Left kidney (tissue), 8 donors: ENCODE results near the gene INHBA. TPM values are rescaled to one million over a fixed set of nuclear protein-coding genes. Genes with fewer than 3 reads are reported as not detected.

Experiments used
- DNase-seq: peaks from one replicate; pipeline ENCODE4 v3.0.0-alpha.2; 2013
- long read RNA-seq, 8 donors: transcript quantifications; one replicate each; lab custom pipeline, GENCODE V29; 2026
- polyA plus RNA-seq: library from polyadenylated mRNA; unstranded; fragments of 120-200 nt; gene quantifications from one replicate; pipeline ENCODE4 v1.2.1, GENCODE V29; 2013; ENCODE audit not compliant: insufficient read length

Gene INHBA
- 4.0 TPM for polyA plus RNA-seq
- long read RNA-seq, donor 1, partial matches to known transcripts: 0 of 3 reads
- long read RNA-seq, donor 1, other reads (novel, unspliced or antisense): 0 of 3 reads
- long read RNA-seq, donor 2, full-length matches to known transcripts: 1 of 1 reads
- long read RNA-seq, donor 2, partial matches to known transcripts: 0 of 1 reads
- long read RNA-seq, donor 2, other reads (novel, unspliced or antisense): 0 of 1 reads
- long read RNA-seq, donor 3, partial matches to known transcripts: 0 of 3 reads
- long read RNA-seq, donor 3, other reads (novel, unspliced or antisense): 0 of 3 reads
- long read RNA-seq, donor 4, partial matches to known transcripts: 0 of 1 reads
- long read RNA-seq, donor 4, other reads (novel, unspliced or antisense): 0 of 1 reads
- long read RNA-seq, donor 5, partial matches to known transcripts: 0 of 1 reads
- long read RNA-seq, donor 5, other reads (novel, unspliced or antisense): 0 of 1 reads
- long read RNA-seq, donor 6, partial matches to known transcripts: 0 of 3 reads
- long read RNA-seq, donor 6, other reads (novel, unspliced or antisense): 0 of 3 reads
- long read RNA-seq, donor 7, partial matches to known transcripts: 0 of 2 reads
- long read RNA-seq, donor 7, other reads (novel, unspliced or antisense): 0 of 2 reads
- long read RNA-seq, donor 8, partial matches to known transcripts: 0 of 1 reads
- long read RNA-seq, donor 8, other reads (novel, unspliced or antisense): 0 of 1 reads

DNA sequence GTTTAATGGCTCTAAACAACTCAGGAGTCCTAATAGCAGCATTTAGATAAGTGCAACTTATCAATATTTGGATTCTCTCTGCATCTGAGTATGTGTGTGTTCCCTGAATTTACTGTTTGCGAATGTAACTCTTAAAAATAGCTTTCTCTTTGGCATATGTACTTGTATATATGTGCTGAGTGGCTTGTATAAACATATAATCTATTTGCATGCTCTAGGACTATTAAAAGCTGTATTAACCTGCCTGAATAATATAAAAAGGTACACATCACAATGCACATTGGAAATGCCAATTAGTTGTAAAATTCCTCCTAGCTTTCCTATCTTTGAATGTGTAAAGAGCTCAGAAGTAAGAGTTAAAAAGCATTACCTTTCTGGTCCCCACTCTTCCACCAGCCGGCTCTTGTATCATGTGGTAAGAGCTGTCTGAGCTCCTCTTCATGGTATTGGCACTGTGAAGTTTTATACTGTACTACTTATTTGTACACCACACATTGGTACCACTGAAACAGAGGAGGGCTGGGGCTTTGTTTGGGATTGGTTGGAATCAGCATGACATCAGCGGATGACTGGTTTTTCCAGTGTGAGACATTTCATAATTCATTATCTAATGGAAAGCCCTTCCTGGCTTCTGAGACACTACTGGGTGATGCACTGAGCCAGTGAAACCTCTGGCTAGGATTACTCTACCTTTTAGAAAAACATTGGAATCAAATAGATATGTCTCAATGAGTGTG, at the start of gene INHBA:
Gene INHBA (minus strand): TSS at position 456 of the 737 bp plus-strand sequence. CDS start 2,716 bp downstream, outside the sequence.
- DNase-seq: no peak

GRCh38 chr7:41752615-41753014, 49.7 kb upstream of the INHBA start:
- DNase-seq: no peak

DNA sequence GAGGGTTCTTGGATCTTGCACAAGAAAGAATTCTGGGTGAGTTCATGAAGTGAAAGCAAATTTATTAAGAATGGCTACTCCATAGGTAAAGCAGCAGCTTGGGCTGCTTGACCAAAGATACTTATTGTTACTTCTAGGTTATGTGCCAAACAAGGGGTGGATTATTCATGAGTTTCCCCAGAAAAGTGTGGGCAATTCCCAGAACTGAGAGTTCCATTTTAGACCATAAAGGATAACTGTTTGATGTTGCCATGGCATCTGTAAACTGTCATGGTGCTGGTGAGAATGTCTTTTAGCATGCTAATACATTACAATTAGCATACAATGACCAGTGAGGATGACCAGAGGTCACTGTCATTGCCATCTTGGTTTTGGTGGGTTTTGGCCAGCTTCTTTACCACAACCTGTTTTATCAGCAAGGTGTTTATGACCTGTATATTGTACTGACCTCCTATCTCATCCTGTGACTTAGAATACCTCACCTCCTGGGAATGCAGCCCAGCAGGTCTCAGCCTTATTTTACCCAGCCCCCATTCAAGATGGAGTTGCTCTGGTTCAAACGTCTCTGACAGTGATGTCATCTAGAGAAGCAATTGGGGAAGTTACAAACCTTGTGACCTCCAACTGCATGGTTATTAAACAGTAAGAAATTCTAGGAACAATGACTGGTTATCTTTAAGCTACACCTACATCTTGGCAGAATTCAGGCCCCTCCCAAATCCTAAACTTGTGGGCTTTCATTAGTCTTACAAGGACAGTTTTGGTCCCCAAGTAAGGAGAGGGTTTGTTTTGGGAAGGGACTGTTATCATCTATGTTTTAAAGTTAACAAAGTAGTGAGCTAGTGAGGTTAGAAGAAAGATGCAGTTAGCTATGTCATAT, 48.0 kb upstream of the INHBA start:
- DNase-seq: no peak

DNA sequence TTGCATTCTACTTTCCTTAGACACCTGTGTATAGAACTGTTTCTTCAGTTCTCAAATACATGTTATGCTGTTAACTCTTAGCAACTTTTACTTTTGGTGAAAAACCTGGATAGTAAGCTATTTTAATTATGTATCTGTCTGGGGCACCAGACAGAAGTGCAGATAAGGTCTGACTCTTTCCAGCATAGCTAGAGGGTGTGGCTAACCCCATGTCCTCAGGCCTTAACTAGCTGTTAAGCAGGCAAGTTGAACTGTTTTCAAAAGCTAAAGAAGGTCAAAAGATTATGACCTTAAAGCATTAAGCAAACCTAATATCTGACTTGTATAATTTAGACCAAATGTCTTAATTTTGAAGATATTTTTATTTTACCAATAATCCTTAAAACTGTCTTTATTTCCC, 45.1 kb upstream of the INHBA start:
- no peak for DNase-seq

- DNase-seq: no peak
These were observed 42.6 kb upstream of the INHBA start for GRCh38 chr7:41745451-41745850.

- DNase-seq: no peak
These were observed 41.3 kb upstream of the INHBA start for GRCh38 chr7:41744161-41744560.

GRCh38 chr7:41742401-41743020, 39.6 kb upstream of the INHBA start:
- DNase-seq: no peak

GRCh38 chr7:41738806-41739205, 35.9 kb upstream of the INHBA start:
- DNase-seq: no peak

- DNase-seq: no peak
These were observed 35.4 kb upstream of the INHBA start for GRCh38 chr7:41738336-41738735.

DNA sequence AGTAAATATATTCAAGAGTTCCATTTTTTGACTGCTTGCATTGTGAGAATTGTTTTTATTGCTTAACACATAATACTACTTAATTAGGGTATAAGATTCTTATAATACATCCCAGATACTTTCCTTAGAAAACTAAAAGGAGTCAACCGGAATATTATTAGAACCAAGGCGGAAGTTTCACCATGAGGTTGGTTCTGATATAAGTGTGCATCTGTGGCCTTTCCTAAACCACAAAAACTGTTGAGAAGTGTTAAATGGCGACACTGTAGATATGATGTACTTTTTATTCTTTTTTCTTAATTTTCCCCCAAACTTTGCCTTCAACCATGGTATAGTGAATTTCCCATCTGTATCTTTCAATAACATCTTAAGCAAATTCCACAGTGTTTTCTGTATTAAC, 32.3 kb upstream of the INHBA start:
- DNase-seq: no peak

DNA sequence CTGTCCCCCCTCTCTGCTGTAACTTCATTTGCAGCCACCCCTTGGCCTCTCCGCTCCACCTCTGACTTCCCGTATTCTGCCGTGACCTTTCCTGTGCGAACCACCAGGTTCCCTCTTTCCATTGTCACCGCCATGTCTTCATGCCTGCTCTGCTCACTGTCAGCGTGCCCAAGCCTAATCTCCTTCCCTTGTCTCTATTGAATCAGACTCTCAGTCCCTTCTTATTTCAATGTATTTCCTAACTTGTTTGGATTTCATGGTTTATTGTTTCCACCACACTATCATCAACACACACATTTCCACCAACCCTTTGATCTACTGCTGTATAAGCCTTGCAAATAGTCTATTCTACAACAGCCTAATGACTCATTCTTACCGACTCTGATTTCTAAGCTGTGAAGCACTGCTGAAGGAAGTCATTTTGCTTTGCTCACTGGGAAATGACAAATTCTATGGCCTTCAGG, 30.0 kb upstream of the INHBA start:
- no peak for DNase-seq

DNA sequence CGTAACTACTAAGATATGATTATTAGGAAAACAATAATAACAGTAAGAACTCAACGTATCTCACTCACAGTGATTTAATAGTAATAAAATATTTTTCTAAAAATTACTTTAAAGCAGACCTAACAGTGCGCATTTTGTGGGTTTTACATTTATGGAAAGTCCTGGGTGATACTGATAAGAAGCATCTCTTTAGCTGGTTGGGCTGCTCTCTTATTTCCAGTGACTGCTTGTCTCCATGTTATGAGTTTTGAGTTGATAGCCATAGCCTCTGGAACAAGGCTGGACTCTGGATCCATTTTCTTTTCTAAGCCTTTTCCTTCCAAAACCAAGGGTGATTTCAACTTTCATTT, 29.5 kb upstream of the INHBA start:
- DNase-seq: no peak

- no peak for DNase-seq
These were observed 28.9 kb upstream of the INHBA start for GRCh38 chr7:41731493-41732435.

- no peak for DNase-seq
These were observed 27.8 kb upstream of the INHBA start for GRCh38 chr7:41730668-41731067.

- DNase-seq: no peak
These were observed 27.3 kb upstream of the INHBA start for GRCh38 chr7:41730161-41730560.

- no peak for DNase-seq
These were observed 26.2 kb upstream of the INHBA start for GRCh38 chr7:41729059-41729458.

DNA sequence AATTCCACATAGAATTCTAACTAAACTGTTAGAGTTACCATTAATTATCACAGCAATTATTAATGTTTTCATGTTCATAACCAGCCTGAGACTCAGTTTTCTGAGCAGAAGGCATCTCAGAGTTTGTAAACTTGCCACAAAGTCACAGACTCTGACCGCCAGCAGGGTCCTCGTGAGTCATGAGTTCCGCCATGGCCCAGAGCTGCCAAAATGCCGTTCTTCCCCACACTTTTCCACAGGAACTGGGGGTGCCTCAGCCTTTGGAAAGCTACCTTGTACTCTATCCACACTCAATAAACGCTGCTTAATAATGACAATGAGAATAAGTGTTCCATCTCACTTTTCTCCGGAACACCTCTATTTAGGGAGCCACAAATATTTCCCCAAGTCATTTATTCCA, 22.1 kb upstream of the INHBA start:
- no peak for DNase-seq

DNA sequence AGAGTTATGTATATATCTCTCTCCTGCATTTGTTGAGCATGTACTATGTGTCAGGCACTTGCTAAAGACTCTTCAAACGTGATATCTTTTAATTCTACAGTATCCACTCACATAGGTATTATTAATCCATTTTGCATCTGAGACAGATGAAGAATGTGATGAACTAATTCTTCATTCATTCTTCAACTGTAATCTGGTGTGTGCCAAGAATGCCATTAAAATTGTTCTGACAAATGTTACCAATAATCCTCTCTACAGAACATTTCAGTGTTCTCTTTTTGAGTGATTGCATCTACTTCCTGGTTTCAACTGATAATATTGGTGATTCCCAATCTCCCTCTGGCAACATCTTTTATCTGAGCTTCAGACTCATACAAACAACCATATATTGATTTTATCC, 18.0 kb upstream of the INHBA start:
- DNase-seq: no peak

DNA sequence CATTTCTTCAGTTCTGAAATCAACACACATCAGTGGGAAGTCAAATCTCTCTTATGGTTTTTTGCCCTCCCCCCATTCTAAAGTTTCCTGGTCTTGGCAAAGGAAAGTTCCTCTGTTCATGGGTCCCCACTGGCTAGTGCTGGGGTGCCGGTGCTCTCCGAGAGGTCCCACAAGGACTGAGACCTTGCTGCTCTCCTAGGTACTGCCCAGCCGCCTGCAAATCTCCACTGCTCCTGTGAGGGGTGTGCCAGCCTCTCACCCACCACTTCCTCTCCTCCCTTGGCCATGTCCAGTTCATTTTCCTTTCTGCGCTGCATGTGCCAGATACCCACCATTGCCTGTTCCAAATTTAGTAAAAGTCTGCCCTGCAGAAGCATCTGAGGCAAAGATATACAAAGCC, 17.2 kb upstream of the INHBA start:
- DNase-seq: no peak

GRCh38 chr7:41716691-41717090, 13.8 kb upstream of the INHBA start:
- no peak for DNase-seq
